Measurements from ENCODE around the gene ITGB4. TPM values are rescaled to one million over a fixed set of nuclear protein-coding genes. Genes with fewer than 3 reads are reported as not detected.

ITGB4 gene
- total RNA-seq, 1 experiment from 2014 or later = not detected

DNA sequence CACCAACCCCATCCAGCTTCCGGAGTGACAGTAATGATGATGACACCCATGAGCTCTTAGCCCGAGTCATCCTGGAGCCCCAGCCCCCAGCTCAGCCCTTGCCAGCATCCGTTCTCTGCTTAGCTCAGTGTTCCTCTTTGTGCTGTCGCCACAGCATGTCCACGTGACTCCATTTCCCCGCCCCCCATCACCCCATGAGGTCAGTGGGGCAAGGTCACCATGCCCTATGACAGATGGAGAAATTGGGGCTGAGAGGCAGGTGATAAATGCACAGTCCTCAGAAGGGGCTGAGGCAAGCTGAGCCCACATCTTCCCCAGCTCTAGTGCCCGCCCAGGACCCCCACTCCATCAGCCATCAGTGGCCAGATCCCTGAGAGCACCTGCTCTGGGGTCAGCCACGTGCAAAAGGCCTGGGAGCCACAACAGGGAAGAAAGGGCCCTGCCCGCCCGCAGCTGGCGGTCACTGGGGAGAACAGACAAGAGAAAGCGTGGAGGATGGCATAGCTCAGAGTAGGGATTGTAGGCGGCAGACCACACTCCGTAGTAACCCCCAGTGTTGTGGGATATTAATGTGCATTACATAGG, 17.1 kb downstream of the ITGB4 start:
- DNase-seq = peak; percentile 70
- H3K27me3 ChIP-seq = no peaks in the 10 kb centered on the region
- no peaks in the 10 kb centered on the region for H3K36me3 ChIP-seq
- no peaks in the 10 kb centered on the region; the same call in 1 of the 2 replicates for H3K9me3 ChIP-seq
- H3K4me3 ChIP-seq = no peak overlapping the region

DNA sequence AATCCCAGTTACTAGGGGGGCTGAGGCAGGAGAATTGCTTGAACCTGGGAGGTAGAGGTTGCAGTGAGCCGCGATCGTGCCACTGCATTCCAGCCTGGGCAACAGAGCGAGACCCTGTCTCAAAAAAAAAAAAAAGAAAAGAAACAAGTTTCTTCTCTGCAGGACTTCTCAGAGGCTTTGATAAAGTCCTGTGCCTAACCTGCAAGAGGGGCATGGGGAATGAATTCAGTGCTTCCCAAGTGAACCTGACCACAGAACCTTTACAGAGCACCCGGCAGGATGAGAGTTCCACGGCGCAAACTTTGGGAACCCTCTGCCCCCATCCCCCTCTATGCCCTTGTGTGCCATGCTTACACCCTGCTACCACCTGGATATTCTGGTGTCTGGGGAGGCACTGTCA, 17.9 kb downstream of the ITGB4 start:
- Histone ChIP-seq H3K9me3 (no peaks in the 10 kb centered on the region; the same call in 1 of the 2 replicates), H3K36me3 (no peaks in the 10 kb centered on the region), H3K4me3 (no peak overlapping the region), H3K27me3 (no peaks in the 10 kb centered on the region)
- no peak for DNase-seq

DNA sequence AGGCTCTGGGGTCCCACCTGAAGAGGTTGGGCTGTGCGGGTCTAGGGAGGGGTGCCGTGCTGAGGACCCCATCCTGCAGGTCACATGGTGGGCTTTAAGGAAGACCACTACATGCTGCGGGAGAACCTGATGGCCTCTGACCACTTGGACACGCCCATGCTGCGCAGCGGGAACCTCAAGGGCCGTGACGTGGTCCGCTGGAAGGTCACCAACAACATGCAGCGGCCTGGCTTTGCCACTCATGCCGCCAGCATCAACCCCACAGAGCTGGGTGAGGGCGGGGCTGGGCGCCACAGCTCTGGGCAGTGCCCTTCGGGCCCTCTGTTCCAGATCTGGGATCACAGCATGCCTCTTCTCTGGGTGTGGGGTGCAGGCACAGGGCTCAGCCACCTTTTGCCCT, 18.5 kb downstream of the ITGB4 start:
- Histone ChIP-seq H3K4me3 (no peak overlapping the region), H3K36me3 (no peaks in the 10 kb centered on the region), H3K9me3 (no peaks in the 10 kb centered on the region; the same call in 1 of the 2 replicates), H3K27me3 (no peaks in the 10 kb centered on the region)
- DNase-seq = no peak

DNA sequence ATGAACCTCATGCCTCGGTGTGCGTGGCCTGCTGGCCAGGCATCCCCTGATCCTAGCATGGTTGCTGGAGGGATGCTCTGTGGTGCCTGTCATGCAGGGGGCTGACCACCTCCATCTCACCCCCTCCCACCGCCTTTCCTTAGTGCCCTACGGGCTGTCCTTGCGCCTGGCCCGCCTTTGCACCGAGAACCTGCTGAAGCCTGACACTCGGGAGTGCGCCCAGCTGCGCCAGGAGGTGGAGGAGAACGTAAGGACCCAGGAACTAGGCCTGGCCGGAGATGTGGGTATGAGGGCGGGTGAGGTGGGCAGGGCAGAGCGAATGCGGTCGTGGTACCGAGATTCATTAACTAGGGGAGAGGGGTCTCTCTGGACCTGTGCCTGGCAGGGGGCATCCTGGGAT, 19.0 kb downstream of the ITGB4 start:
- no peaks in the 10 kb centered on the region for H3K9me3 ChIP-seq
- H3K27me3 ChIP-seq = no peaks in the 10 kb centered on the region
- no peak for DNase-seq
- H3K36me3 ChIP-seq = no peaks in the 10 kb centered on the region
- H3K4me3 ChIP-seq = no peak overlapping the region

DNA sequence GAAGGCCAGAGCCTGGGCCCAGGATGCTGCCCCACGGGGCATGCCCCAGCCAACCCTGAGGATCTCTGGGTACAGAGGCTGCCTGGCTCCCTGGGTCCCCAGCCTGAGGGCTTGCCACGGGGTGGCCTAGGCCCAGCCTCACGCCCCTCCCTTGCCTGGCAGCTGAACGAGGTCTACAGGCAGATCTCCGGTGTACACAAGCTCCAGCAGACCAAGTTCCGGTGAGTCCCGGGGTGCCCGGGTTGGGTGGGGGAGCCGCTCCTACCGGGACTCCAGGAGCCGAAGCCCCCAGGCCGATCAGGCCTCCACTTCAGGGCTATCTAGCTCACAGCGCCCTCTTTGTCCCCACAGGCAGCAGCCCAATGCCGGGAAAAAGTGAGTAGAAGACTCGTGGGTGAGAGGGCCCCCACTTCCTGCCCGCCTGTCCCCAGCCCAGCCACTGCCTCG, 19.4 kb downstream of the ITGB4 start:
- Histone ChIP-seq H3K4me3 (no peak overlapping the region), H3K36me3 (no peaks in the 10 kb centered on the region), H3K9me3 (no peaks in the 10 kb centered on the region), H3K27me3 (no peaks in the 10 kb centered on the region)
- no peak for DNase-seq

DNA sequence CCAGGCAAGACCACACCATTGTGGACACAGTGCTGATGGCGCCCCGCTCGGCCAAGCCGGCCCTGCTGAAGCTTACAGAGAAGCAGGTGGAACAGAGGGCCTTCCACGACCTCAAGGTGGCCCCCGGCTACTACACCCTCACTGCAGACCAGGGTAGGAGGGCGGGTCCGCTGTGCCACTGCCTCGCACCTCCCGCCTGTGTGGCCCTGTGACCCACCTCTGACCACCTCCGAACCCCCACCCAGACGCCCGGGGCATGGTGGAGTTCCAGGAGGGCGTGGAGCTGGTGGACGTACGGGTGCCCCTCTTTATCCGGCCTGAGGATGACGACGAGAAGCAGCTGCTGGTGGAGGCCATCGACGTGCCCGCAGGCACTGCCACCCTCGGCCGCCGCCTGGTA, 21.1 kb downstream of the ITGB4 start:
- DNase-seq = no peak
- H3K36me3 ChIP-seq = no peaks in the 10 kb centered on the region
- no peaks in the 10 kb centered on the region for H3K27me3 ChIP-seq
- no peak overlapping the region for H3K4me3 ChIP-seq
- H3K9me3 ChIP-seq = no peaks in the 10 kb centered on the region

DNA sequence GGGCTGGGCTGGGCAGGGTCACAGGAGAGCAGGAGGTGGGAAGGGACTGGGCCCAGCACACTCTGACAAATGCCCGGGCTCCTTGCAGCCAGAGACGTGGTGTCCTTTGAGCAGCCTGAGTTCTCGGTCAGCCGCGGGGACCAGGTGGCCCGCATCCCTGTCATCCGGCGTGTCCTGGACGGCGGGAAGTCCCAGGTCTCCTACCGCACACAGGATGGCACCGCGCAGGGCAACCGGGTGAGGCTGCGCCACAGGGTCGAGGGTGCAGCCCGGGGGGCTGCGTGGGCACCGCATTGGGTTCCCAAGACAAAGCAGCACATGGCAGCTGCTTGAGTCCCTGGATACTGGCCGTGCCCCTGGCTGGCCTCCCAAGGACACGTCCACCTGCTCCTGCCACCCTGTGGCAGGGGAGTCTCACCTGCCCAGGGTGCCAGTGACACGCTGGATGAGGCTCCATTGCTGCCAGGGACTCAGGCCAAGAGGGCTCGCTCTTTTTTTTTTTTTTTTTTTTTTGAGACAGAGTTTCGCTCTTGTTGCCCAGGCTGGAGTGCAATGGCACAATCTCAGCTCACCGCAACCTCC, 22.5 kb downstream of the ITGB4 start:
- Histone ChIP-seq H3K27me3 (no peaks in the 10 kb centered on the region), H3K4me3 (no peak overlapping the region), H3K36me3 (no peaks in the 10 kb centered on the region), H3K9me3 (no peaks in the 10 kb centered on the region)
- DNase-seq = no peak

DNA sequence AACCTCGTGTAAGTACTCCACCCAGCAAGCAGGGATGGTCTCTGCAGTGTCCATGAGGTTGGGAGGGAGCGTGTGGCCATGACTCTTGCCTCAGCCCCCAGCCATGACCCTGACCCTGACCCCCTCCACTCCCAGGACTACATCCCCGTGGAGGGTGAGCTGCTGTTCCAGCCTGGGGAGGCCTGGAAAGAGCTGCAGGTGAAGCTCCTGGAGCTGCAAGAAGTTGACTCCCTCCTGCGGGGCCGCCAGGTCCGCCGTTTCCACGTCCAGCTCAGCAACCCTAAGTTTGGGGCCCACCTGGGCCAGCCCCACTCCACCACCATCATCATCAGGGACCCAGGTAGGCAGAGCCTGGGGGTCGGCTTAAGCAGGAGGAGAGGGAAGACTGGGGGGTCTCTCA, 27.4 kb downstream of the ITGB4 start:
- Histone ChIP-seq H3K27me3 (no peaks in the 10 kb centered on the region), H3K4me3 (no peak overlapping the region), H3K36me3 (no peaks in the 10 kb centered on the region), H3K9me3 (no peaks in the 10 kb centered on the region)
- no peak for DNase-seq

DNA sequence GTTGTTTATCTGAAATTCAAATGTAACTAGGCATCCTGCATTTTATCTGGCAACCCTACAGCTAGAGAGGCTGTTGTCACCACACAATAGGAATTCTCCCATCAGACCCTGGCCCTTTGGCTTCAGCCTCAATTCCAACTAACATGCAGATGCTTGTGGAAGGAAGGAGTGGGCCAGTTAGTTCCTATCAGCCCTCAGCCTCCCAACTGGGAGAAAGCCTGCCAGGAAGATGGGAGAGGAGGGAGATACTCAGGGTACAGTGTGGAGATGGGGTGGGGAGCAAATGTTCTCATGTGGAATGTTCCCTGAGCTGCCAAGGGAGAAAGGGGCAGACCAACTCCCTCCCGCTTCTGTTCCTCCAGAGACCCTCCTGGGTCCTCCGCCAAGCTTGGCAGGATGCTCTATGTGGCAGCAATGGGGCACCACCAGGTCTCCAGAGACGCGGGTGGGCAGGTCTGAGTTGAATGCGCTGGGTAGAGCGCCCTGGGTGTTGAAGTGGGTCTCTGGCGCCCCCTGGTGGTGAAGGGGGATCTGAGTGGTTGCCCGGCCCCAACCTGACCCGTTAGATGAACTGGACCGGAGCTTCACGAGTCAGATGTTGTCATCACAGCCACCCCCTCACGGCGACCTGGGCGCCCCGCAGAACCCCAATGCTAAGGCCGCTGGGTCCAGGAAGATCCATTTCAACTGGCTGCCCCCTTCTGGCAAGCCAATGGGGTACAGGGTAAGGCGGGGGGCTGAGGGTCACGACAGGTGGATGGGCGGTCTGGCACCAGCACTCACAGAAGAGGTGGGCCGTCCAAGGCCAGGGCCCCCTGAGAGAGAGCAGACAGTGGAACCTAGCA, 28.5 kb downstream of the ITGB4 start:
- DNase-seq = peak; percentile 72
- no peaks in the 10 kb centered on the region for H3K9me3 ChIP-seq
- H3K36me3 ChIP-seq = no peaks in the 10 kb centered on the region
- H3K4me3 ChIP-seq = no peak overlapping the region
- H3K27me3 ChIP-seq = no peaks in the 10 kb centered on the region

DNA sequence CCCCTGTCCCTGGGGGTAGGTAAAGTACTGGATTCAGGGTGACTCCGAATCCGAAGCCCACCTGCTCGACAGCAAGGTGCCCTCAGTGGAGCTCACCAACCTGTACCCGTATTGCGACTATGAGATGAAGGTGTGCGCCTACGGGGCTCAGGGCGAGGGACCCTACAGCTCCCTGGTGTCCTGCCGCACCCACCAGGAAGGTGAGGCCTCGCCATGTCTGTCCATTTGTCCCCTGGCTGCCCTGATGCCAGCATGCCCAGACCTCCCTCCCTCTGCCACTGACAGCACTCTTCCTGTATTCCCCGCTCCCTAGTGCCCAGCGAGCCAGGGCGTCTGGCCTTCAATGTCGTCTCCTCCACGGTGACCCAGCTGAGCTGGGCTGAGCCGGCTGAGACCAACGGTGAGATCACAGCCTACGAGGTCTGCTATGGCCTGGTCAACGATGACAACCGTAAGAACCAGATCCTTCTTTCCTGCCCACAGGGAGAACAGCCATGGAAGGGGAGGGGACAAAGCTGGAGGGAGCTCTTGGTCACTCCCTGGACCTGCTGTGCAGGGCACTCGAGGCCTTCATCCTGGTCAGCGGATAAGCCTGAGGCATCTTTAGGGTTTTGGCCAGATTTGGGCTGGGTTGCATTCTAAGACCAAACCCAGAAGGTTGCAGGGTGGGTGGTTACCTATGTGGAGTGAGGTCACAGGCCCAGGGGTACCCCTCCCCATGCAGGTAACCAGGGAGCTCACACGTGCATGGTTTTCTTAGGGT, 29.6 kb downstream of the ITGB4 start:
- DNase-seq = no peak

DNA sequence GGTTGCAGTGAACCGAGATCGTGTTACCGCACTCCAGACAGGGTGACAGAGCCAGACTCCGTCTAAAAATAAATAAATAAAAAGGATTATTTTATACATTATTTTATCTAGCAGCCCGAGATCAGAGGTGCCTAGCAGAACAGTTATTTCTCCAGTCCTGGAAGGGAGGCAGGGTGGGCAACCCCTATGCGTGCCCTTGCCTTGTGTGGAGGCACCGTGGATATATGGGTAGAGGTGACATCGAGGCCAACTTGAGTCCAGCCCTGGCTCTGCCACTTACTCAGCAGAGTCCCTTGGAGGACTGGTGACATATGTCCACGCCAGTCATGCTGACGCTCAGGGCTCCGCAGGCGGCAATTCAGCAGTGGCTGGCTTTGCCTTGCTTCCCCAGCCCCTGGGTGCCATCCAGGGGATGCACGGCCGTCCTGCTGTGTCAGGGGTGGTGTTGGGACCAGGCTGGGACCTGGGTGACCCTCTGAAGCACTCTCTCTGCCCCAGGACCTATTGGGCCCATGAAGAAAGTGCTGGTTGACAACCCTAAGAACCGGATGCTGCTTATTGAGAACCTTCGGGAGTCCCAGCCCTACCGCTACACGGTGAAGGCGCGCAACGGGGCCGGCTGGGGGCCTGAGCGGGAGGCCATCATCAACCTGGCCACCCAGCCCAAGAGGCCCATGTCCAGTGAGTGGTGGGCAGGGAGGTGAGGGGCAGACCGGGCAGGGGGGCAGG, 30.6 kb downstream of the ITGB4 start:
- DNase-seq = no peak
- no peaks in the 10 kb centered on the region for H3K9me3 ChIP-seq
- H3K27me3 ChIP-seq = no peaks in the 10 kb centered on the region
- H3K4me3 ChIP-seq = no peak overlapping the region
- no peaks in the 10 kb centered on the region for H3K36me3 ChIP-seq

More for the DNA sequence above, 29.6 kb downstream of the ITGB4 start:
- no peaks in the 10 kb centered on the region for H3K9me3 ChIP-seq
- no peak overlapping the region for H3K4me3 ChIP-seq
- H3K36me3 ChIP-seq = no peaks in the 10 kb centered on the region
- H3K27me3 ChIP-seq = no peaks in the 10 kb centered on the region

DNA sequence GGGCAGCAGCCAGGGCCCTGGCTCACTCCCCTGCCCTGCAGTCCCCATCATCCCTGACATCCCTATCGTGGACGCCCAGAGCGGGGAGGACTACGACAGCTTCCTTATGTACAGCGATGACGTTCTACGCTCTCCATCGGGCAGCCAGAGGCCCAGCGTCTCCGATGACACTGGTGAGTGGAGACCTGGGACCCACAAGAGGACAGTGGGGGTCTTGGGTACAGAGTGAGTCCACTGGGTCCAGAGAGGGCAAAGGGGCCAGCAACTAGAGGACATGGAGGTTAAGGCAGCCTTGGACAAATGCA, 31.1 kb downstream of the ITGB4 start:
- no peaks in the 10 kb centered on the region for H3K9me3 ChIP-seq
- no peak for DNase-seq
- no peak overlapping the region for H3K4me3 ChIP-seq
- no peaks in the 10 kb centered on the region for H3K27me3 ChIP-seq
- H3K36me3 ChIP-seq = no peaks in the 10 kb centered on the region

DNA sequence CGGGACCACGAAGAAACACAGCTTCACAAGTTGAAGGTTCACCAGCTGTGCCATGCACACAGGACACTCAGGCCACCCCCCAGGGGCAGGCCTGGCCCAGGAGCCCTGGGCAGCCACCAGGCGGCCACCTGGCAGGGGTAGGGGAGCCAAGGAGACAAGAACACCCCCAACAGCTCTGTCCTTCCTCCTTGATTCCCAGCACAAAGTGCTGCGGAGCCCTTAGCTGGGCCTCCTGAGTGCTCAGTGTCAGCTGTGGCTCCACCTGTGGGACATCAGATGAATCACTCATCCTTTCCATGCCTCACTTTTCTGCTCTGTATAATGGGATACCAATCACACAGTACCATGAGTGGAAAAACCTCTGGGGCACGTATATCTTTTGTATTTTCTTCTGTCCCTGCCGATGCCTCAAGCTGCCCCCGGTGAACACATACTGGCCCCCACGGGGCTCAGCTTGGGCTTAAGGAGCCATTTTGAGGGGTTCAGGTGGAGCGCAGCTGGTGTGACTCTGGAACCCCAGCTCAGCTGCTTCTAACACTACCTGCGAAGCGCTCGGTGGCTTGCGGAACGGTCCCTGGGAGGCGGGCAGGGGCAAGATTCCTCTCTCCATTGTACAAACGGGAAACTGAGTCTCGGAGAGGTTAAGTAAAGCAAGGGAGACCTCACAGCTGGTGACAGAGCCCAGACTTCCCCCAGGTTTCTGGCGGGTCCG, 31.7 kb downstream of the ITGB4 start:
- no peaks in the 10 kb centered on the region for H3K27me3 ChIP-seq
- H3K9me3 ChIP-seq = no peaks in the 10 kb centered on the region
- H3K36me3 ChIP-seq = no peaks in the 10 kb centered on the region
- no peak for DNase-seq
- no peak overlapping the region; the same call in 1 of the 2 replicates for H3K4me3 ChIP-seq

DNA sequence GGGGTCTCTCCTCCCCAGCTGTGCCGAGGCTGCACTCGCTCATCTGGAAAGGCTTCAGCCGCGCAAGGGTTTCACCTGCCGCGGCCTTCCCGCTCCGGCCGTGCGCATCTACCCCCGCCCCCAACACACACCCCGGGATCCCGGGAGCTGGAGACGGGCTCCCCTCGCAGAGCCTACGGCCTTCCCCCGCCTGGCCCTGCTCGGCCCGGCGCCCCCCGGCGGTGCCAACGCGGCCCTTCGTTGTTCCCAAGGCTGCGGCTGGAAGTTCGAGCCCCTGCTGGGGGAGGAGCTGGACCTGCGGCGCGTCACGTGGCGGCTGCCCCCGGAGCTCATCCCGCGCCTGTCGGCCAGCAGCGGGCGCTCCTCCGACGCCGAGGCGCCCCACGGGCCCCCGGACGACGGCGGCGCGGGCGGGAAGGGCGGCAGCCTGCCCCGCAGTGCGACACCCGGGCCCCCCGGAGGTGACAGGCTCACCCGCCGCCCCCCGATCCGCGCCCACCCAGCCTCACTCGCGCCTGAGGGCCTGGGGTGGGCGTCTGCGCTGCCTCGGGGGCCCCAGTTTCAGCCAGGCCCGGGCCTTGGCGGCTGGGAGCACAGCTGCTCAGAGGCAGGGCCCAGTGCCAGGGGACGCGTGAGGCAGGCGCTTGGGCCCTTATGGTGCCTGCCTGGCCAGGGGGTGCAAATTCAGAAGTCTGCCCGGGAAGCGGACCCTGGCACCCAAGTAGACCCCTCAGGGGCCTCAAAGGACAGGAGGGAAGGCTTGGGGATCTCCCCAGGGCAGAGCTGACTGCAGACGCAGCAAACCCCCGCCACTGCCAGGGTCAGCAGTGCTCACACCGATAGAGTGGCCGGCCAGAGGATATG, 32.5 kb downstream of the ITGB4 start:
- Histone ChIP-seq H3K4me3 (peak overlapping the region; percentile 31), H3K9me3 (no peaks in the 10 kb centered on the region), H3K36me3 (no peaks in the 10 kb centered on the region), H3K27me3 (no peaks in the 10 kb centered on the region)
- peak; percentile 78 for DNase-seq

All from MG63 (cell line).